ENCODE results near the gene KCNMB3. TPM values are rescaled to one million over a fixed set of nuclear protein-coding genes. Genes with fewer than 3 reads are reported as not detected.
"Not testable (repeated sequence)": the region's sequence is repeated elsewhere in the genome, so short reads cannot be mapped to it uniquely, and the experiment has no call there.

Gene KCNMB3
- total RNA-seq, 6 experiments from 2014 or later = 0.26 to 0.66 (median 0.49) TPM

DNA sequence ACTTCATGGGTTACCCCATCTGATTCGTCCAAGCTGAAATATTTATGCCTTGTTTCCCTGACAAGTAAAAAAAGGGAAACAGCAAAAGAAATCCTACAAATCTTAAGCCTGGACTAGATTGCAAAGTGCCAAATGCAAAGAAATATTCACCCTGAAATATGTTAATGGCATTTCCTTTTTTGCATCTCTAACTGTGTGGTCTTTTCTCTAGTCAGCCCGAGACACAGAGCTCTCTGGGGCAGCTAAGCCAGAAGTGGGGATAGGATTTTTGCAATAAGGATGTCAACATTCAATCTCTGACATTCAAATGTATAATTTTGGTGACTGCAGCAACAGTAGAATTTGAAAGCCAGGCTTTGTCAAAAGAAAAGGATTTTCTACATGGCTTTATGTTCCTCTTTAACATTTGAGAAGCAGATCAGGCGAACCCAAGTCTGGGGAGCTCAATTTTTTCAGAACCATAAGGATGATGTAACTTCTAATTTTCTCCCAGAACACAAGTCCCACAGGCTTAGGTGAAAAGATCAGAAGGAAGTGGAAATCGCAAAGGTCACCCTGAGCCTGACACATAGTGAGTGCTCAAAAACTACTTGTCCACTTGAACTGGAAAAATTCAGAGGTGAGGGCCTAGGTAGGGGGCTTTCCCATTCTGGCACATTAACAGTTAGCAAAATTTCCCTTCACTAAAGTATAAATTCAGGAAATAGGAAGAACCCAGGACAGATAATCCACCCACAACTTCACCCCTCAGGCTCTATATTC is 28.2 kb upstream of the KCNMB3 start:
- H3K36me3 Mint-ChIP-seq (ENCODE audit: low read depth) = no peaks in the 10 kb centered on the region
- no peaks in the 10 kb centered on the region for H3K4me1 Mint-ChIP-seq (ENCODE audit: low read depth)
- H3K27me3 Mint-ChIP-seq (ENCODE audit: insufficient read depth) = peaks cover 22% of the 10 kb centered on the region
- H3K4me3 Mint-ChIP-seq = no peak overlapping the region
- H3K9me3 Mint-ChIP-seq = no peaks in the 10 kb centered on the region
- TF ChIP-seq, protein P1, sequence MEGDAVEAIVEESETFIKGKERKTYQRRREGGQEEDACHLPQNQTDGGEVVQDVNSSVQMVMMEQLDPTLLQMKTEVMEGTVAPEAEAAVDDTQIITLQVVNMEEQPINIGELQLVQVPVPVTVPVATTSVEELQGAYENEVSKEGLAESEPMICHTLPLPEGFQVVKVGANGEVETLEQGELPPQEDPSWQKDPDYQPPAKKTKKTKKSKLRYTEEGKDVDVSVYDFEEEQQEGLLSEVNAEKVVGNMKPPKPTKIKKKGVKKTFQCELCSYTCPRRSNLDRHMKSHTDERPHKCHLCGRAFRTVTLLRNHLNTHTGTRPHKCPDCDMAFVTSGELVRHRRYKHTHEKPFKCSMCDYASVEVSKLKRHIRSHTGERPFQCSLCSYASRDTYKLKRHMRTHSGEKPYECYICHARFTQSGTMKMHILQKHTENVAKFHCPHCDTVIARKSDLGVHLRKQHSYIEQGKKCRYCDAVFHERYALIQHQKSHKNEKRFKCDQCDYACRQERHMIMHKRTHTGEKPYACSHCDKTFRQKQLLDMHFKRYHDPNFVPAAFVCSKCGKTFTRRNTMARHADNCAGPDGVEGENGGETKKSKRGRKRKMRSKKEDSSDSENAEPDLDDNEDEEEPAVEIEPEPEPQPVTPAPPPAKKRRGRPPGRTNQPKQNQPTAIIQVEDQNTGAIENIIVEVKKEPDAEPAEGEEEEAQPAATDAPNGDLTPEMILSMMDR (IDR thresholded peaks at IDR 0.05) = no peak
- no peak for DNase-seq
- H3K27ac Mint-ChIP-seq = no peak overlapping the region

DNA sequence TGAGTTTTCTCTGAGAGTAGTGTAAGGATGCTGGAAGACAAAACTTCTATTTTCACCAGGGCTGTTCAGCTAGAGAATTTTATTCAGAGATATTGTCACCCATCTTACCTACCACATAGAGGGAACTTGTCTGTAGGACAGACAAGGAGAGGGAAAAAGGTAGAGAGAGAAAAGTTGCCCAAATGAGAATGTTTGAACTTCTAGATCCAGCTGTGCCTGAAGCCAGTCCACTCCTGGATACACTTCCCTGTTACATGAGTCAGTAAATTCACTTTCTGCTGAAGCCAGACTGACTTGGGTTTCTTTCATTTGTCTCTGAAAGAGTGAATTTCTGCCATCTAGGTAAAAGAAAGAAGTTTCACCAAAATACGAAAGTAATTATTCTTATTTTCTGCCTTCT is 27.2 kb upstream of the KCNMB3 start:
- TF ChIP-seq, protein P1 (IDR thresholded peaks at IDR 0.05) = no peak
- no peak for DNase-seq
- H3K27ac Mint-ChIP-seq = no peak overlapping the region
- H3K4me1 Mint-ChIP-seq (ENCODE audit: low read depth) = no peaks in the 10 kb centered on the region
- no peak overlapping the region for H3K4me3 Mint-ChIP-seq
- peaks cover 15% of the 10 kb centered on the region for H3K27me3 Mint-ChIP-seq (ENCODE audit: insufficient read depth)
- H3K9me3 Mint-ChIP-seq = no peaks in the 10 kb centered on the region
- no peaks in the 10 kb centered on the region for H3K36me3 Mint-ChIP-seq (ENCODE audit: low read depth)

DNA sequence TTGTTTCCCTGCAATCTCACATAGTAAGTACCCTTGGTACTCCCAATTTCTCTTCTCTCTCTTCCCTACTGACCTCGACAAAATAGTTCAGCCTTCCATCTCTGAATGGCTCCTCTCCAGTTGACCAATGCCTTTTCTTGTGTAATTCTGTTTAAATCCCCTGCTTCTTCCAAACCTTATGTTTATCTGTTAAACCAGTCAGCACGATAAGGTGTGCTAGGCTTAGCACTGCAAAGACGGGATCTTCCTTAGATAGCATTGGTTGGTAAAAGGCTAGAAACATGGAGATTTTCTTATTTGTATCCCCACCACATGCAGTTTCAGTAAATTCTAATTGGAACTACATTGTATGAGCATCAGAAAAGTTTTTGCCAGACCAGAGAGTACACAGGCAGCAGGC is 25.8 kb upstream of the KCNMB3 start:
- no peak for DNase-seq
- TF ChIP-seq, protein P1 (IDR thresholded peaks at IDR 0.05) = no peak
- H3K9me3 Mint-ChIP-seq = no peaks in the 10 kb centered on the region
- peaks cover 6% of the 10 kb centered on the region for H3K27me3 Mint-ChIP-seq (ENCODE audit: insufficient read depth)
- no peaks in the 10 kb centered on the region for H3K36me3 Mint-ChIP-seq (ENCODE audit: low read depth)
- H3K4me3 Mint-ChIP-seq = no peak overlapping the region; the same call in 1 of the 2 replicates
- no peaks in the 10 kb centered on the region for H3K4me1 Mint-ChIP-seq (ENCODE audit: low read depth)
- H3K27ac Mint-ChIP-seq = no peak overlapping the region

DNA sequence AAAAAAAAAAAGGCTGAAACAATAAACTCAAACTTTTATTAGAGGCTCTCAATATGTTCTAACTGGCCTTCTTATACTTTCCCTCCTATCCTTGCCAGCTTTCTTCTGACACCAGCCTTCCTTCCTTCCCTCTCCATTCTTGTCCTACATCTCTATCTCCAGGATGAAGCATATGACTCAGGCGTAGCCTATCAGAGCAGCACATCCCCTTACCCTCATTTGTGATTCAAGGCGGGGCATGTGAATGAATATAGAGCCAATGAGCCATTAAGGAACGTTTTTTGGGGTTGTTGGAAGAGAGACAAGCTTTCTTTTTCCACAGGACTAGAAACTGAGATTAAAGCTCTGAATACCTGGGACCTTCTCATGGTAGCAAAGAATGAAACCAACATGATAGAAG is 25.1 kb upstream of the KCNMB3 start:
- peaks cover 6% of the 10 kb centered on the region for H3K27me3 Mint-ChIP-seq (ENCODE audit: insufficient read depth)
- H3K27ac Mint-ChIP-seq = no peak overlapping the region
- TF ChIP-seq, protein P1 (IDR thresholded peaks at IDR 0.05) = no peak
- H3K4me1 Mint-ChIP-seq (ENCODE audit: low read depth) = no peaks in the 10 kb centered on the region
- no peak for DNase-seq
- H3K4me3 Mint-ChIP-seq = no peak overlapping the region; the same call in 1 of the 2 replicates
- no peaks in the 10 kb centered on the region for H3K36me3 Mint-ChIP-seq (ENCODE audit: low read depth)
- H3K9me3 Mint-ChIP-seq = no peaks in the 10 kb centered on the region

DNA sequence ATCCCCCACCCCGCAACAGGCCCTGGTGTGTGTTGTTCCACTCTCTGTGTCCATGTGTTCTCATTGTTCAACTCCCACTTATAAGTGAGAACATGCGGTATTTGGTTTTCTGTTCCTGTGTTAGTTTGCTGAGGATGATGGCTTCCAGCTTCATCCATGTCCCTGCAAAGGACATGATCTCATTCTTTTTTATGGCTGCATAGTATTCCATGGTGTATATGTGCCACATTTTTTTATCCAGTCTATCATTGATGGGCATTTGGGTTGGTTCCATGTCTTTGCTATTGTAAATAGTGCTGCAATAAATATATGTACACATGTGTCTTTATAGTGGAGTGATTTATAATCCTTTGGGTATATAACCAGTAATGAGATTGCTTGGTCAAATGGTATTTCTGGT is 23.5 kb upstream of the KCNMB3 start:
- not testable (repeated sequence) for H3K9me3 Mint-ChIP-seq; H3K27ac Mint-ChIP-seq; DNase-seq; H3K27me3 Mint-ChIP-seq (ENCODE audit: insufficient read depth); H3K36me3 Mint-ChIP-seq (ENCODE audit: low read depth); H3K4me1 Mint-ChIP-seq (ENCODE audit: low read depth); H3K4me3 Mint-ChIP-seq

DNA sequence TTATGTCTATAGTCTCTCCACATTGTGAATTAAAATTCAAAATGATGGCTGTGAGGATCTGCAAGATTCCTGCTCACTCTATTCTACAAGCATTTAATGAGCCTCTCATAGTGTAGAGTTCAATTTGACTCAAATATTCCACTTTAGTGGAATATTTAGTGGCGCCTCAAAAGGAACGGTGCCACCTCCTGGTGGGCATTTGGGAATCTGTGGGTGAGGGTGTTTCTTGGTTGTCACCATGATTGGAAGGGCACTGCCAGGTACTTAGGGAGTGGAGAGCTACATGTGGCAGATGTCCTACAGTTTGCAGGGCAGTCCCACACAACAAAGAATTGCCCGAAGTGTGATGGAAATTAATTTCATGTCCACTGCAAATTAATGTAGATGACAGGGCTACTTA is 21.5 kb upstream of the KCNMB3 start:
- no peaks in the 10 kb centered on the region for H3K4me1 Mint-ChIP-seq (ENCODE audit: low read depth)
- H3K36me3 Mint-ChIP-seq (ENCODE audit: low read depth) = no peaks in the 10 kb centered on the region
- TF ChIP-seq, protein P1 (IDR thresholded peaks at IDR 0.05) = peak; percentile 72
- no peak overlapping the region for H3K27ac Mint-ChIP-seq
- DNase-seq = no peak
- no peaks in the 10 kb centered on the region for H3K9me3 Mint-ChIP-seq
- H3K4me3 Mint-ChIP-seq = no peak overlapping the region
- no peaks in the 10 kb centered on the region; the same call in none of the 2 replicates for H3K27me3 Mint-ChIP-seq (ENCODE audit: insufficient read depth)
